Smooth muscle cell (in vitro differentiated cells): ENCODE measurements around the gene ZNF804A. TPM values are rescaled to one million over a fixed set of nuclear protein-coding genes. Genes with fewer than 3 reads are reported as not detected.
A peak's percentile ranks its signal among the peaks of the same experiment; 100 is the strongest.

ENCODE experiments used
- DNase-seq: peaks from one replicate; lab custom pipeline; 2025; ENCODE audit not compliant: unreplicated experiment; lab: John Stamatoyannopoulos, UW
- H2AFZ ChIP-seq: fragments of 200-600 bp; sonication (generic); 2 replicates; pipeline ENCODE4 v1.6.0; 2016; ENCODE audit warnings: antibody characterized with exemption, low read depth, mild to moderate bottlenecking
- H3F3A ChIP-seq: fragments of 200-600 bp; sonication (generic); 2 replicates; pipeline ENCODE4 v1.6.0; 2017; ENCODE audit warnings: antibody characterized with exemption, low read depth
- H3K27ac ChIP-seq: fragments of 200-600 bp; sonication (generic); 2 replicates; pipeline ENCODE4 v1.5.1; 2016; ENCODE audit warnings: low read depth, mild to moderate bottlenecking
- H3K27me3 ChIP-seq: fragments of 200-600 bp; sonication (generic); 2 replicates; pipeline ENCODE4 v1.6.1; 2016; ENCODE audit warnings: low read depth, mild to moderate bottlenecking
- H3K36me3 ChIP-seq: fragments of 200-600 bp; sonication (generic); 2 replicates; pipeline ENCODE4 v1.5.1; 2016; ENCODE audit warnings: low read depth
- H3K4me1 ChIP-seq: fragments of 200-600 bp; sonication (generic); 2 replicates; pipeline ENCODE4 v1.5.1; 2016; ENCODE audit warnings: low read depth
- H3K4me2 ChIP-seq: fragments of 200-600 bp; sonication (generic); 2 replicates; pipeline ENCODE4 v1.6.0; 2016; ENCODE audit warnings: mild to moderate bottlenecking
- H3K4me3 ChIP-seq: fragments of 200-600 bp; sonication (generic); 2 replicates; pipeline ENCODE4 v1.5.1; 2016; ENCODE audit warnings: mild to moderate bottlenecking
- H3K79me2 ChIP-seq: fragments of 200-600 bp; sonication (generic); 2 replicates; pipeline ENCODE4 v1.6.0; 2016; ENCODE audit warnings: low read depth, mild to moderate bottlenecking
- H3K9ac ChIP-seq: fragments of 200-600 bp; sonication (generic); 2 replicates; pipeline ENCODE4 v1.6.0; 2016; ENCODE audit warnings: low read depth
- H3K9me3 ChIP-seq: fragments of 200-600 bp; sonication (generic); replicated peaks from 2 replicates; pipeline ENCODE4 v1.5.1; 2016; ENCODE audit warnings: low read depth
- H4K20me1 ChIP-seq: fragments of 200-600 bp; sonication (generic); 2 replicates; pipeline ENCODE4 v1.6.0; 2016; ENCODE audit warnings: low read depth
- CTCF ChIP-seq: fragments of 200-600 bp; sonication (generic); IDR thresholded peaks from 2 replicates; pipeline ENCODE4 v1.5.1; 2017; ENCODE audit warnings: borderline replicate concordance, mild to moderate bottlenecking, antibody characterized with exemption; ENCODE audit not compliant: insufficient read depth, poor library complexity, severe bottlenecking
- WGBS: methylation state at CpG from one replicate; pipeline ENCODE4 v1.1.7; 2016; ENCODE audit warnings: low lambda C conversion rate; 5-methylcytosine and 5-hydroxymethylcytosine counted together
- polyA plus RNA-seq: library from polyadenylated mRNA; unstranded; fragments of >200 nt; fragmentation: Nextera tagmentation; extraction: Ambion mirVana; gene quantifications from 2 replicates; pipeline ENCODE4 v1.2.1, GENCODE V29; 2016
- total RNA-seq: library from RNA; depleted of rRNA; stranded (reverse); fragments of >200 nt; gene quantifications from 2 replicates; pipeline ENCODE4 v1.2.3, GENCODE V29; 2014

Gene ZNF804A
- total and polyA plus RNA-seq, 2 experiments from 2014 or later = 1.0 to 1.3 TPM

GRCh38 chr2:184628051-184628450 is 29.7 kb downstream of the ZNF804A start:
- no peaks in the 10 kb centered on the region for H4K20me1 ChIP-seq
- H3F3A ChIP-seq = no peaks in the 10 kb centered on the region
- no peak for DNase-seq
- H3K4me3 ChIP-seq = no peak overlapping the region
- H3K4me2 ChIP-seq = no peak overlapping the region
- H3K9me3 ChIP-seq = no peaks in the 10 kb centered on the region
- WGBS = 96% methylated on average over 7 of the region's 7 CpGs
- no peak overlapping the region for H2AFZ ChIP-seq
- H3K9ac ChIP-seq = no peak overlapping the region
- H3K36me3 ChIP-seq = no peaks in the 10 kb centered on the region
- H3K27me3 ChIP-seq = no peaks in the 10 kb centered on the region
- H3K27ac ChIP-seq = no peak overlapping the region
- TF ChIP-seq CTCF = no peak
- H3K4me1 ChIP-seq = no peaks in the 10 kb centered on the region
- no peaks in the 10 kb centered on the region for H3K79me2 ChIP-seq

GRCh38 chr2:184633726-184634125 is 35.4 kb downstream of the ZNF804A start:
- H2AFZ ChIP-seq = no peak overlapping the region
- H3K79me2 ChIP-seq = no peaks in the 10 kb centered on the region
- H3K4me2 ChIP-seq = no peak overlapping the region
- H3K27ac ChIP-seq = no peak overlapping the region
- H3K9me3 ChIP-seq = no peaks in the 10 kb centered on the region
- no peaks in the 10 kb centered on the region for H3F3A ChIP-seq
- TF ChIP-seq CTCF = no peak
- no peaks in the 10 kb centered on the region for H4K20me1 ChIP-seq
- H3K27me3 ChIP-seq = no peaks in the 10 kb centered on the region
- no peaks in the 10 kb centered on the region for H3K4me1 ChIP-seq
- no peak overlapping the region for H3K4me3 ChIP-seq
- no peak for DNase-seq
- H3K36me3 ChIP-seq = no peaks in the 10 kb centered on the region
- no peak overlapping the region for H3K9ac ChIP-seq

GRCh38 chr2:184637781-184638180 is 39.5 kb downstream of the ZNF804A start:
- Histone ChIP-seq H3K4me2 (no peak overlapping the region), H3K9me3 (no peaks in the 10 kb centered on the region), H3K27ac (no peak overlapping the region), H3K79me2 (no peaks in the 10 kb centered on the region), H3K9ac (no peak overlapping the region), H3K4me1 (no peaks in the 10 kb centered on the region), H3K36me3 (no peaks in the 10 kb centered on the region), H3K27me3 (no peaks in the 10 kb centered on the region), H4K20me1 (no peaks in the 10 kb centered on the region), H3K4me3 (no peak overlapping the region), H3F3A (no peaks in the 10 kb centered on the region), H2AFZ (no peak overlapping the region)
- 95% methylated on average over 1 of the region's 1 CpG for WGBS
- DNase-seq = no peak
- TF ChIP-seq CTCF = no peak

DNA sequence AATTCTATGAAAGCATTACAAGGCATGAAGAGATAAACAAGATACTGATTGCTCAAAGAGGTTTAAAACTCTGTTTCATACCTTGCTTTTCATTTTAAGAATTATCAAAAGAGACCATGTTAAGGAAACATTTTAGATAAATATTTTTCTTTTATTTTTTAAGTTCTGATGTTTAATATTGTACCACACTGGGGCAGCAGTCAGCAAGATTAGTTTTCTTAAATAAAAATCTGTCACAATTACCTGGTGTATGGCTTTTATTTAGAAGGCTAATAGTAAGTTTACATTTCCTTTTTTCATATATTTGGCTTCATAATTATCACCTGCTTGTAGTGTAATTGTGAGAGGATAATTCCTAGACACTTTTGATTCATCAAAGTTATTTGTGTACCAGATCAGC is 46.4 kb downstream of the ZNF804A start:
- no peak for DNase-seq
- TF ChIP-seq CTCF = peak; percentile 8
- H3K27ac ChIP-seq = no peak overlapping the region
- no peaks in the 10 kb centered on the region for H3K4me1 ChIP-seq
- H3K9ac ChIP-seq = no peak overlapping the region
- H3F3A ChIP-seq = no peaks in the 10 kb centered on the region
- no peaks in the 10 kb centered on the region for H3K79me2 ChIP-seq
- no peak overlapping the region for H3K4me2 ChIP-seq
- no peaks in the 10 kb centered on the region for H3K27me3 ChIP-seq
- no peak overlapping the region for H2AFZ ChIP-seq
- no peaks in the 10 kb centered on the region for H3K36me3 ChIP-seq
- H3K4me3 ChIP-seq = no peak overlapping the region
- H3K9me3 ChIP-seq = no peaks in the 10 kb centered on the region
- H4K20me1 ChIP-seq = no peaks in the 10 kb centered on the region
